H1 (cell line): ENCODE data around the gene ZBTB16. TPM values are rescaled to one million over a fixed set of nuclear protein-coding genes. Genes with fewer than 3 reads are reported as not detected.

Experiments used
- CTCF ChIA-PET: fragments of 300-600 bp; sonication (Branson Sonifier 250); formaldehyde crosslinking; loops from one replicate; lab custom pipeline; 2021; ENCODE audit not compliant: partially characterized antibody; lab: Charles Lee
- POLR2A ChIA-PET: fragments of 300-600 bp; sonication (Branson Sonifier 250); formaldehyde crosslinking; loops from one replicate; lab custom pipeline; 2021; ENCODE audit warnings: inconsistent platforms; ENCODE audit not compliant: partially characterized antibody; lab: Charles Lee
- DNase-seq, 2 experiments: peaks; one replicate each; pipeline versions ENCODE4 v3.0.0 to v3.0.0-alpha.2; 2010 to 2022; ENCODE audit warnings: low spot score in 2 of 2, low read depth in 1 of 2, mixed read lengths in 1 of 2
- FAIRE-seq: peaks from 2 replicates; lab custom pipeline; 2011; peaks lifted over from hg19 to GRCh38; lab: Jason Lieb, UNC
- H2AFZ ChIP-seq: 2 replicates; pipeline ENCODE4 v1.8.1; 2012; ENCODE audit warnings: low read length, inconsistent platforms
- H2AK5ac ChIP-seq: 2 replicates; pipeline ENCODE4 v1.6.1; 2013; ENCODE audit warnings: low read depth, low read length
- H2BK120ac ChIP-seq: replicated peaks from 2 replicates; pipeline ENCODE3; 2013; ENCODE audit warnings: low read depth, low read length, inconsistent platforms
- H2BK12ac ChIP-seq: 2 replicates; pipeline ENCODE4 v1.6.1; 2013; ENCODE audit warnings: low read depth, low read length
- H2BK15ac ChIP-seq: 2 replicates; pipeline ENCODE4 v1.6.1; 2013; ENCODE audit warnings: low read length
- H2BK20ac ChIP-seq: 2 replicates; pipeline ENCODE4 v1.6.1; 2013; ENCODE audit warnings: low read length
- H2BK5ac ChIP-seq: 2 replicates; pipeline ENCODE4 v1.6.1; 2013; ENCODE audit warnings: low read depth, low read length
- H3K14ac ChIP-seq: 2 replicates; pipeline ENCODE4 v1.6.1; 2013; ENCODE audit warnings: inconsistent platforms; ENCODE audit not compliant: insufficient read length
- H3K18ac ChIP-seq: 2 replicates; pipeline ENCODE4 v1.6.1; 2013; ENCODE audit warnings: low read length; ENCODE audit errors: extremely low read depth
- H3K23ac ChIP-seq: 2 replicates; pipeline ENCODE4 v1.6.1; 2013; ENCODE audit warnings: inconsistent platforms; ENCODE audit not compliant: insufficient read length
- H3K23me2 ChIP-seq: 2 replicates; pipeline ENCODE4 v1.6.1; 2013; ENCODE audit warnings: low read depth, low read length
- H3K27ac ChIP-seq: 2 replicates; pipeline ENCODE4 v1.6.1; 2011; ENCODE audit warnings: low read depth, low read length, inconsistent platforms
- H3K27me3 ChIP-seq, 4 experiments: replicated peaks in 1 of 4; 1 replicate in 1 of 4; 2 replicates in 3 of 4; pipeline versions ENCODE4 v1.6.1 to v1.8.1; 2011 to 2013; ENCODE audit warnings: low read length in 3 of 4, mild to moderate bottlenecking in 3 of 4, inconsistent platforms in 2 of 4, mixed read lengths in 2 of 4, moderate library complexity in 1 of 4; ENCODE audit not compliant: control insufficient read depth in 3 of 4, insufficient read depth in 3 of 4; ENCODE audit errors: extremely low read depth in 1 of 4
- H3K36me3 ChIP-seq, 4 experiments: 2 replicates each; pipeline versions ENCODE4 v1.6.1 to v1.8.1; 2011 to 2013; ENCODE audit warnings: mild to moderate bottlenecking in 4 of 4, low read length in 3 of 4, moderate library complexity in 2 of 4, control low read depth in 1 of 4, inconsistent platforms in 1 of 4; ENCODE audit not compliant: insufficient read depth in 4 of 4, control insufficient read depth in 2 of 4
- H3K4ac ChIP-seq: replicated peaks from 2 replicates; pipeline ENCODE3; 2013; ENCODE audit warnings: low read length, low read depth, mixed read lengths, inconsistent platforms; ENCODE audit not compliant: insufficient read length
- H3K4me1 ChIP-seq, 4 experiments: replicated peaks in 1 of 4; 1 replicate in 1 of 4; 2 replicates in 3 of 4; pipeline versions ENCODE4 v1.6.1 to v1.8.1; 2011 to 2013; ENCODE audit warnings: low read length in 3 of 4, inconsistent platforms in 2 of 4, mixed read lengths in 1 of 4; ENCODE audit not compliant: insufficient read depth in 4 of 4, control insufficient read depth in 3 of 4
- H3K4me2 ChIP-seq, 2 experiments: 2 replicates each; pipeline versions ENCODE4 v1.6.1 to v1.8.1; 2011 to 2013; ENCODE audit warnings: low read depth in 2 of 2, low read length in 2 of 2, control low read depth in 1 of 2, inconsistent platforms in 1 of 2, mild to moderate bottlenecking in 1 of 2; ENCODE audit not compliant: insufficient read depth in 1 of 2
- H3K4me3 ChIP-seq, 4 experiments: fragments of 200-600, 300-600 bp in 1 of 4; sonication (generic), shearing (Covaris generic), sonication (Bioruptor Twin) in 1 of 4; 2 replicates each; pipeline versions ENCODE4 v1.5.1 to v1.8.1; 2011 to 2016; ENCODE audit warnings: low read length in 4 of 4, low read depth in 3 of 4, control low read depth in 2 of 4, inconsistent platforms in 2 of 4, mild to moderate bottlenecking in 2 of 4, mixed read lengths in 1 of 4, moderate library complexity in 1 of 4; ENCODE audit not compliant: insufficient read depth in 2 of 4; ENCODE audit errors: extremely low read depth in 1 of 4
- H3K56ac ChIP-seq: replicated peaks from 2 replicates; pipeline ENCODE3; 2013; ENCODE audit warnings: low read depth, mild to moderate bottlenecking, mixed read lengths, low read length, inconsistent platforms; ENCODE audit not compliant: insufficient read length
- H3K79me1 ChIP-seq: 2 replicates; pipeline ENCODE4 v1.6.1; 2013; ENCODE audit warnings: low read depth, low read length, control low read depth
- H3K79me2 ChIP-seq, 2 experiments: 2 replicates each; pipeline versions ENCODE4 v1.6.1 to v1.8.1; 2012 to 2013; ENCODE audit warnings: low read length in 2 of 2, mild to moderate bottlenecking in 2 of 2, inconsistent platforms in 1 of 2; ENCODE audit not compliant: insufficient read depth in 2 of 2, control insufficient read depth in 1 of 2
- H3K9ac ChIP-seq, 4 experiments: replicated peaks in 1 of 4; 1 replicate in 1 of 4; 2 replicates in 3 of 4; pipeline versions ENCODE4 v1.6.1 to v1.8.1; 2011 to 2013; ENCODE audit warnings: low read depth in 3 of 4, low read length in 3 of 4, control low read depth in 2 of 4, mild to moderate bottlenecking in 2 of 4, moderate library complexity in 2 of 4, inconsistent platforms in 1 of 4; ENCODE audit errors: extremely low read depth in 1 of 4
- H3K9me3 ChIP-seq, 2 experiments: 2 replicates each; pipeline versions ENCODE4 v1.6.1 to v1.8.1; 2012 to 2013; ENCODE audit warnings: mild to moderate bottlenecking in 2 of 2, moderate library complexity in 2 of 2, control low read depth in 1 of 2, inconsistent platforms in 1 of 2, low read depth in 1 of 2, low read length in 1 of 2, mixed read lengths in 1 of 2; ENCODE audit not compliant: insufficient read depth in 2 of 2
- H4K20me1 ChIP-seq, 2 experiments: replicated peaks in 1 of 2; 2 replicates each; pipeline versions ENCODE3 to v1.8.1; 2011 to 2013; ENCODE audit warnings: inconsistent platforms in 2 of 2, low read length in 2 of 2, mild to moderate bottlenecking in 1 of 2; ENCODE audit not compliant: insufficient read depth in 2 of 2, control insufficient read depth in 1 of 2
- H4K5ac ChIP-seq: 2 replicates; pipeline ENCODE4 v1.6.1; 2013; ENCODE audit warnings: low read length, low read depth, mixed read lengths, inconsistent platforms; ENCODE audit not compliant: insufficient read length
- H4K8ac ChIP-seq: 2 replicates; pipeline ENCODE4 v1.8.0; 2013; ENCODE audit warnings: mild to moderate bottlenecking, moderate library complexity, low read length, inconsistent platforms; ENCODE audit not compliant: insufficient read depth; ENCODE audit errors: extremely low read depth
- H4K91ac ChIP-seq: replicated peaks from 2 replicates; pipeline ENCODE3; 2013; ENCODE audit warnings: low read length, mixed read lengths, inconsistent platforms; ENCODE audit not compliant: insufficient read length
- CHD1 ChIP-seq: IDR thresholded peaks from 2 replicates; pipeline ENCODE4 v1.6.1; 2012; ENCODE audit warnings: low read depth, low read length, improper control_type of control experiment
- EP300 ChIP-seq, 2 experiments: IDR thresholded peaks; 1 replicate in 1 of 2; 2 replicates in 1 of 2; pipeline ENCODE4 v1.6.1; 2011 to 2012; ENCODE audit warnings: low read depth in 2 of 2, low read length in 2 of 2, mild to moderate bottlenecking in 2 of 2, borderline replicate concordance in 1 of 2, inconsistent platforms in 1 of 2, moderate library complexity in 1 of 2
- HDAC2 ChIP-seq, 2 experiments: fragments of 300-600 bp in 1 of 2; sonication (generic) in 1 of 2; IDR thresholded peaks; 2 replicates each; pipeline ENCODE4 v1.6.1; 2011 to 2012; ENCODE audit warnings: low read depth in 2 of 2, low read length in 2 of 2, mild to moderate bottlenecking in 2 of 2, moderate library complexity in 2 of 2, borderline replicate concordance in 1 of 2, inconsistent platforms in 1 of 2
- SIRT6 ChIP-seq: IDR thresholded peaks from one replicate; pipeline ENCODE4 v1.7.1; 2012; ENCODE audit warnings: low read length, inconsistent platforms
- SP2 ChIP-seq: IDR thresholded peaks from 2 replicates; pipeline ENCODE4 v1.6.1; 2012; ENCODE audit warnings: mild to moderate bottlenecking, low read length, inconsistent platforms
- WGBS, 2 experiments: shearing (Covaris generic) in 1 of 2; methylation state at CpG; one replicate each; pipeline versions ENCODE4 v1.1.6 to v1.1.7; 2013 to 2015; ENCODE audit warnings: low lambda C conversion rate in 2 of 2, mixed read lengths in 2 of 2, inconsistent platforms in 1 of 2, low coverage in 1 of 2, missing lambda C conversion rate in 1 of 2; ENCODE audit not compliant: insufficient replicate concordance in 2 of 2, insufficient coverage in 1 of 2, insufficient read length in 1 of 2; ENCODE audit errors: extremely low coverage in 1 of 2, missing lambda C conversion rate in 1 of 2; 5-methylcytosine and 5-hydroxymethylcytosine counted together
- polyA plus RNA-seq, 7 experiments: library from polyadenylated mRNA; depleted of rRNA in 3 of 7; stranded (reverse) in 5 of 7; unstranded in 2 of 7; fragments of >200 nt in 5 of 7; fragments of 200-250 nt in 2 of 7; gene quantifications; 1 replicate in 5 of 7; 2 replicates in 1 of 7; 4 replicates in 1 of 7; pipeline versions ENCODE4 v1.2.1 to v1.2.3, GENCODE V29; 2011 to 2013; ENCODE audit warnings: missing spikeins in 2 of 7, mixed read lengths in 2 of 7
- total RNA-seq: library from RNA; stranded (reverse); fragmentation: NEBNext Ultra II Directional; extraction: Animal tissue kit (Norgen Biotek cat#: 25700); gene quantifications from 2 replicates; pipeline ENCODE4 v1.2.1, GENCODE V29; 2021
- TF ChIP-seq, protein P1 (sequence below): IDR thresholded peaks from 2 replicates; pipeline ENCODE4 v1.6.1; 2011; ENCODE audit warnings: low read length, improper control_type of control experiment
- TF ChIP-seq, protein P2 (sequence below), 3 experiments: IDR thresholded peaks; 1 replicate in 2 of 3; 2 replicates in 1 of 3; pipeline versions ENCODE4 v1.5.1 to v1.6.1; 2011; ENCODE audit warnings: low read length in 3 of 3, mild to moderate bottlenecking in 3 of 3, inconsistent platforms in 2 of 3, low read depth in 1 of 3, moderate library complexity in 1 of 3; ENCODE audit not compliant: insufficient read depth in 1 of 3; ENCODE audit errors: control extremely low read depth in 1 of 3

ZBTB16 gene
- total and polyA plus RNA-seq, 2 of the 8 experiments (the other 6 are each of a cell fraction or from before 2014, with no cell fraction given) = 0.12 to 0.61 TPM

DNA sequence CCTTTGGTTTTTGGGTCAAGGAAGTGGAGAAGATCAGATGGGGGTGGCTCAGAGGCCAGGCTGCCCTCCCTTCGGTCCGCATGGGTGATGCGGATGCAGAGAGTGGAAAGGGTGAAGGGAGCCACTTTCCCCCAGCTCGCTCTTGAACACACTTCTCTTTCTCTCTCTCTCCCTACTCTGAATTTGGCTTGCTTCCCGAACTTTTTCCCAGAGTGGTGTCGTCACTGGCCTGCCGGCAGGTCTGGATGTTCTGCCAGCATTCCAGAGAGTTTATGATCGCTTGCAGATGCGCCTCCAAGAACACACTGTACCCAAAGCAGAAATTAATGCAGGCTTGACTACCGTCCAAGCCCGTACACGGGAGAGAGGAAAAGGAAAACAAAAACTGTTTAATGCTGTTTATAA is 103.2 kb downstream of the ZBTB16 start:
- Histone ChIP-seq H3K9me3 (no peaks in the 10 kb centered on the region), H3K79me2 (no peaks in the 10 kb centered on the region), H3K4me1 (peaks cover 2 to 6% (median 3%) of the 10 kb centered on the region in 4 experiments; a peak in 5 of 7 replicates), H2BK15ac (peak overlapping the region; percentile 74; the same call in 1 of the 2 replicates), H3K4me2 (no peak overlapping the region), H3K36me3 (no peaks in the 10 kb centered on the region), H2BK5ac (no peak overlapping the region), H4K8ac (no peak overlapping the region), H3K4me3 (no peak overlapping the region), H3K27me3 (no peaks in the 10 kb centered on the region), H4K20me1 (no peaks in the 10 kb centered on the region), H3K56ac (no peak overlapping the region), H2AK5ac (no peak overlapping the region), H2BK20ac (no peak overlapping the region), H3K9ac (no peak overlapping the region), H3K18ac (no peak overlapping the region), H4K91ac (no peak overlapping the region), H2AFZ (no peak overlapping the region), H2BK12ac (no peak overlapping the region), H3K14ac (no peak overlapping the region), H3K4ac (no peak overlapping the region), H3K79me1 (no peaks in the 10 kb centered on the region), H4K5ac (no peak overlapping the region), H3K27ac (no peak overlapping the region), H3K23ac (no peak overlapping the region), H3K23me2 (no peaks in the 10 kb centered on the region), H2BK120ac (no peak overlapping the region)
- FAIRE-seq (no peak), DNase-seq (no peak)
- CTCF ChIA-PET = interaction anchor here (0.7 to 1.0 kb wide), 3 partner anchors 18 to 135 kb away, joined by 3 read pairs; no protein-coding TSS in a partner anchor
- WGBS, 2 experiments = 93% methylated on average over 12 of the region's 12 CpGs; no CpG with 5 or more reads in 1 of the 2 experiments
- POLR2A ChIA-PET = interaction anchor here (0.8 kb wide), 1 partner anchor 8 kb away, joined by 3 read pairs; no protein-coding TSS in a partner anchor
- TF ChIP-seq EP300 (IDR thresholded peaks at IDR 0.05; ENCODE audit: borderline replicate concordance in 1 of 2, low read depth in 2 of 2, low read length in 2 of 2) = no peak
- TF ChIP-seq HDAC2 (IDR thresholded peaks at IDR 0.05; ENCODE audit: borderline replicate concordance in 1 of 2, low read depth in 2 of 2, low read length in 2 of 2) = no peak
- TF ChIP-seq, protein P1, sequence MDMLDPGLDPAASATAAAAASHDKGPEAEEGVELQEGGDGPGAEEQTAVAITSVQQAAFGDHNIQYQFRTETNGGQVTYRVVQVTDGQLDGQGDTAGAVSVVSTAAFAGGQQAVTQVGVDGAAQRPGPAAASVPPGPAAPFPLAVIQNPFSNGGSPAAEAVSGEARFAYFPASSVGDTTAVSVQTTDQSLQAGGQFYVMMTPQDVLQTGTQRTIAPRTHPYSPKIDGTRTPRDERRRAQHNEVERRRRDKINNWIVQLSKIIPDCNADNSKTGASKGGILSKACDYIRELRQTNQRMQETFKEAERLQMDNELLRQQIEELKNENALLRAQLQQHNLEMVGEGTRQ = no peak
- TF ChIP-seq, protein P2, sequence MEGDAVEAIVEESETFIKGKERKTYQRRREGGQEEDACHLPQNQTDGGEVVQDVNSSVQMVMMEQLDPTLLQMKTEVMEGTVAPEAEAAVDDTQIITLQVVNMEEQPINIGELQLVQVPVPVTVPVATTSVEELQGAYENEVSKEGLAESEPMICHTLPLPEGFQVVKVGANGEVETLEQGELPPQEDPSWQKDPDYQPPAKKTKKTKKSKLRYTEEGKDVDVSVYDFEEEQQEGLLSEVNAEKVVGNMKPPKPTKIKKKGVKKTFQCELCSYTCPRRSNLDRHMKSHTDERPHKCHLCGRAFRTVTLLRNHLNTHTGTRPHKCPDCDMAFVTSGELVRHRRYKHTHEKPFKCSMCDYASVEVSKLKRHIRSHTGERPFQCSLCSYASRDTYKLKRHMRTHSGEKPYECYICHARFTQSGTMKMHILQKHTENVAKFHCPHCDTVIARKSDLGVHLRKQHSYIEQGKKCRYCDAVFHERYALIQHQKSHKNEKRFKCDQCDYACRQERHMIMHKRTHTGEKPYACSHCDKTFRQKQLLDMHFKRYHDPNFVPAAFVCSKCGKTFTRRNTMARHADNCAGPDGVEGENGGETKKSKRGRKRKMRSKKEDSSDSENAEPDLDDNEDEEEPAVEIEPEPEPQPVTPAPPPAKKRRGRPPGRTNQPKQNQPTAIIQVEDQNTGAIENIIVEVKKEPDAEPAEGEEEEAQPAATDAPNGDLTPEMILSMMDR (IDR thresholded peaks at IDR 0.05; ENCODE audit: control extremely low read depth in 1 of 3, insufficient read depth in 1 of 3, low read depth in 1 of 3, low read length in 3 of 3) = no peak
- no peak for TF ChIP-seq SP2
- TF ChIP-seq CHD1 = no peak
- TF ChIP-seq SIRT6 = no peak
